HFFc6 (cell line): Measurements from ENCODE around the gene SLC13A2. TPM values are rescaled to one million over a fixed set of nuclear protein-coding genes. Genes with fewer than 3 reads are reported as not detected.

ENCODE experiments used
- DNase-seq: peaks from one replicate; pipeline ENCODE4 v3.0.0-alpha.2; 2018
- H3K27ac Mint-ChIP-seq: 2 replicates; pipeline ENCODE4 v1.8.0; 2020; ENCODE audit warnings: mild to moderate bottlenecking, mixed read lengths
- H3K27me3 Mint-ChIP-seq: 2 replicates; pipeline ENCODE4 v1.8.0; 2021; ENCODE audit warnings: mild to moderate bottlenecking, moderate library complexity, mixed read lengths; ENCODE audit not compliant: insufficient read depth
- H3K36me3 Mint-ChIP-seq: 2 replicates; pipeline ENCODE4 v1.8.0; 2021; ENCODE audit warnings: low read depth, mixed read lengths
- H3K4me1 Mint-ChIP-seq: 2 replicates; pipeline ENCODE4 v1.8.0; 2020; ENCODE audit warnings: low read depth, mixed read lengths
- H3K4me3 Mint-ChIP-seq: 2 replicates; pipeline ENCODE4 v1.8.0; 2020; ENCODE audit warnings: mild to moderate bottlenecking, moderate library complexity, mixed read lengths
- H3K9me3 Mint-ChIP-seq: 2 replicates; pipeline ENCODE4 v1.8.0; 2020; ENCODE audit warnings: mild to moderate bottlenecking, mixed read lengths
- total RNA-seq, 6 experiments: library from RNA; stranded (reverse); fragmentation: NEBNext Ultra II Directional; extraction: Animal tissue kit (Norgen Biotek cat#: 25700); gene quantifications; 2 replicates in 1 of 6; 3 replicates in 5 of 6; pipeline ENCODE4 v1.2.3, GENCODE V29; 2021
- TF ChIP-seq, protein P1 (sequence below): fragments of 200-600 bp; sonication (generic); IDR thresholded peaks from 2 replicates; pipeline ENCODE4 v1.5.0; 2021; ENCODE audit warnings: antibody characterized with exemption, mild to moderate bottlenecking

SLC13A2 gene
- total RNA-seq, 6 experiments from 2014 or later, result 0.07 to 0.08 TPM; not detected in 4

DNA sequence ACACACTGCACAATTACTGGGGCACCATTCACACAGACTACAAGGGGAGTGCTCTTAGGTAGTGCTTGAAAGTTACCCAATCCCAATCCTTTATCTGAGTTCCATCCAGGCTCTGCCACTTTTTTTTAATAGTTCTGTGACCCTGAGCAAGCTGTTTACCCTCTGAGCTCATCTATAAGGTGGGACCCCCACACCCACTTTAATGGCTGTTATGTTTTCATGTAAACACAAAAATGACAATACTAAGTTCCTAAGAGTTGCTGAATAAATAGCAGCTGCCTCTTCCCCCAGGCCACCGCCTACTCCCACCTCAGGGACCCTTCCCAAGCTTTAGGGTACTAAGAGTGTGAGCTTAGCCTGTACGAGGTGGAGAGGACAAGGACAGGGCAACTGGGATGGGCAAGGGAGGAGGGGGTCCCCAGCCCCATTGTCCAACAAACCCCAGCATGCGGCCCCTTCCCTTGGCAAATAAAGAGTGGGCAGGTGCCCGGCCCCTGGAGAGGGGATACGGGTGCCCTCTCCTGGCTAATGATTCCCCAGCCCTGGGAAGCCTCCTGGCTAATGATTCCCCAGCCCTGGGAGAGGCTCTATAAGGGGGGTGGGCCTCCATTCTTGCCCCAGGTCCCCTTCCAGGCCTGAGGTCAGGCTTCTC is 14.6 kb downstream of the SLC13A2 start:
- peaks cover 36% of the 10 kb centered on the region for H3K27me3 Mint-ChIP-seq
- no peak overlapping the region for H3K4me3 Mint-ChIP-seq
- H3K27ac Mint-ChIP-seq, result no peak overlapping the region
- no peaks in the 10 kb centered on the region for H3K9me3 Mint-ChIP-seq
- H3K4me1 Mint-ChIP-seq, result peaks cover 6% of the 10 kb centered on the region
- TF ChIP-seq, protein P1, sequence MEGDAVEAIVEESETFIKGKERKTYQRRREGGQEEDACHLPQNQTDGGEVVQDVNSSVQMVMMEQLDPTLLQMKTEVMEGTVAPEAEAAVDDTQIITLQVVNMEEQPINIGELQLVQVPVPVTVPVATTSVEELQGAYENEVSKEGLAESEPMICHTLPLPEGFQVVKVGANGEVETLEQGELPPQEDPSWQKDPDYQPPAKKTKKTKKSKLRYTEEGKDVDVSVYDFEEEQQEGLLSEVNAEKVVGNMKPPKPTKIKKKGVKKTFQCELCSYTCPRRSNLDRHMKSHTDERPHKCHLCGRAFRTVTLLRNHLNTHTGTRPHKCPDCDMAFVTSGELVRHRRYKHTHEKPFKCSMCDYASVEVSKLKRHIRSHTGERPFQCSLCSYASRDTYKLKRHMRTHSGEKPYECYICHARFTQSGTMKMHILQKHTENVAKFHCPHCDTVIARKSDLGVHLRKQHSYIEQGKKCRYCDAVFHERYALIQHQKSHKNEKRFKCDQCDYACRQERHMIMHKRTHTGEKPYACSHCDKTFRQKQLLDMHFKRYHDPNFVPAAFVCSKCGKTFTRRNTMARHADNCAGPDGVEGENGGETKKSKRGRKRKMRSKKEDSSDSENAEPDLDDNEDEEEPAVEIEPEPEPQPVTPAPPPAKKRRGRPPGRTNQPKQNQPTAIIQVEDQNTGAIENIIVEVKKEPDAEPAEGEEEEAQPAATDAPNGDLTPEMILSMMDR, result no peak
- DNase-seq, result no peak
- H3K36me3 Mint-ChIP-seq, result no peaks in the 10 kb centered on the region

DNA sequence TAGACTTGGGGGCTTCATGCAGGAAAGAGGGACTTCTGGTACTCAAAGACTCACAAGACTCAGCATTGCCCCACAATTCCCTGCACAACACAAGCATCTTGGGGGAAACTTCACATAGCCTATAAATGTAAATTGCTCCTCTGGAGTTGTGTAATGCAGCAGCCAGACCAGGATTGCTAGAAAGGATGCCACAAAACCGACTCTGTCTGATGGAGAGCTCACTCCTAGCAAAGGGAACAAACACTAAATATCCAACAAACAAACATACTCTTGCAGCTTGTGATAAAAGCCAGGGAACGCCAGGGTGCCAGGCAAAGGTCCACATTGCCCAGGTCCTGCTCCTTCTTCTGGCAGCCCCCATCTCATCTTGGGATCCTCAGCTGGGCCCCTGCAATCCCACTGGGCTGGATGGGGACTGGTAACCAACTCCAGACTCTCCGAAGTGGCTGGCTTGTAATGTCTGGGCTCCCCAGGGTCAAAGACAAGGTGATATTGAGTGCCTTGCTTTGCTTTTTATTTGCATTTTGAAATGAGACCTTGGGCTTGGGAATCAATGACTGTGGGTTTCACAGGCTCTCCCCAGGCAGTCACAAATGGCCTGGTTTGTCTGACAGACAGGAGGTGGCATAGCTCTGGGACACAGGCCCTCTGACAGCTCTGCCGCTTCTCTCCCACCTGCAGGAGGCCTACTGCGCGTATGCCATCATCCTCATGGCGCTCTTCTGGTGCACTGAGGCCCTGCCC is 15.3 kb downstream of the SLC13A2 start:
- TF ChIP-seq, protein P1, result no peak
- no peak for DNase-seq
- no peaks in the 10 kb centered on the region for H3K36me3 Mint-ChIP-seq
- no peak overlapping the region for H3K27ac Mint-ChIP-seq
- peaks cover 36% of the 10 kb centered on the region for H3K27me3 Mint-ChIP-seq
- H3K9me3 Mint-ChIP-seq, result no peaks in the 10 kb centered on the region
- H3K4me3 Mint-ChIP-seq, result no peak overlapping the region
- peaks cover 13% of the 10 kb centered on the region for H3K4me1 Mint-ChIP-seq

DNA sequence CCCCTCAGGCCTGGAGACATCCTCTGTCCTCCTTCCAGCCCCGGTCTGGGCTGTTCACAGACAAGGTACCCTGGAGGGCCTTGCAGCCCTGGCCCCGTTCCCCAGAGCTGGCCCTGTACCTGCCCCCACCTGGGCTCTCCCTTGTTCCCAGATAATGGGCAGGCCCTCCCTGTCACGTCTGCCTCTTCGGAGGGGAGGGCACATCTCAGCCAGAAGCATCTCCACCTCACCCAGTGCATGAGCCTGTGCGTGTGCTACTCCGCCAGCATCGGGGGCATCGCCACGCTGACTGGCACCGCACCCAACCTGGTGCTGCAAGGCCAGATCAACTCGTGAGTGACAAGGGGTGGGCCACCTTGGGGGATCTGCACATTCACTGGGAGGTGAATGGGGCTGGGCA is 17.8 kb downstream of the SLC13A2 start:
- Mint-ChIP-seq H3K27ac (no peak overlapping the region), H3K9me3 (no peaks in the 10 kb centered on the region), H3K36me3 (no peaks in the 10 kb centered on the region), H3K4me1 (peaks cover 14% of the 10 kb centered on the region), H3K27me3 (peaks cover 31% of the 10 kb centered on the region), H3K4me3 (no peak overlapping the region)
- no peak for DNase-seq
- TF ChIP-seq, protein P1, result no peak

DNA sequence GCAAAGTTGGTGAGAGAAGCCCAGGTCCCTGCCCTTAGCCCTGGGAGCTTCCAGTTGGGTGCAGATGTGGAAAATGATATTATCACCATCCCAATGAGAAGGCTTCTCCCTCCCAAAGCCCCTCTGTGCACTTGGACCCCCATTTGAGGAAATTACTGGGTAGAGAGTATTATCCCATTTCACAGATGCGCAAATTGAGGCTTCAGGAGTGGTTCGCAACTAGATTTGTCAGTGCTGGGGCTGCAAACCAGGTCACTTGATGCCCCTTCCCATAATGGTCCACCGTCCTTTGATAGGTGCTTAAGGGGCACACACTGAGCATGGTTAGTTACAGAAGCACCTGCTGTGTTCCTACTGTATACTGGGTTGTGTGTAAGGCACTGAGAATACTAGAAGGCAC is 18.4 kb downstream of the SLC13A2 start:
- DNase-seq, result no peak
- H3K9me3 Mint-ChIP-seq, result no peaks in the 10 kb centered on the region
- H3K27ac Mint-ChIP-seq, result no peak overlapping the region
- H3K27me3 Mint-ChIP-seq, result peaks cover 33% of the 10 kb centered on the region
- no peak overlapping the region for H3K4me3 Mint-ChIP-seq
- TF ChIP-seq, protein P1, result no peak
- H3K36me3 Mint-ChIP-seq, result no peaks in the 10 kb centered on the region
- peaks cover 14% of the 10 kb centered on the region for H3K4me1 Mint-ChIP-seq

DNA sequence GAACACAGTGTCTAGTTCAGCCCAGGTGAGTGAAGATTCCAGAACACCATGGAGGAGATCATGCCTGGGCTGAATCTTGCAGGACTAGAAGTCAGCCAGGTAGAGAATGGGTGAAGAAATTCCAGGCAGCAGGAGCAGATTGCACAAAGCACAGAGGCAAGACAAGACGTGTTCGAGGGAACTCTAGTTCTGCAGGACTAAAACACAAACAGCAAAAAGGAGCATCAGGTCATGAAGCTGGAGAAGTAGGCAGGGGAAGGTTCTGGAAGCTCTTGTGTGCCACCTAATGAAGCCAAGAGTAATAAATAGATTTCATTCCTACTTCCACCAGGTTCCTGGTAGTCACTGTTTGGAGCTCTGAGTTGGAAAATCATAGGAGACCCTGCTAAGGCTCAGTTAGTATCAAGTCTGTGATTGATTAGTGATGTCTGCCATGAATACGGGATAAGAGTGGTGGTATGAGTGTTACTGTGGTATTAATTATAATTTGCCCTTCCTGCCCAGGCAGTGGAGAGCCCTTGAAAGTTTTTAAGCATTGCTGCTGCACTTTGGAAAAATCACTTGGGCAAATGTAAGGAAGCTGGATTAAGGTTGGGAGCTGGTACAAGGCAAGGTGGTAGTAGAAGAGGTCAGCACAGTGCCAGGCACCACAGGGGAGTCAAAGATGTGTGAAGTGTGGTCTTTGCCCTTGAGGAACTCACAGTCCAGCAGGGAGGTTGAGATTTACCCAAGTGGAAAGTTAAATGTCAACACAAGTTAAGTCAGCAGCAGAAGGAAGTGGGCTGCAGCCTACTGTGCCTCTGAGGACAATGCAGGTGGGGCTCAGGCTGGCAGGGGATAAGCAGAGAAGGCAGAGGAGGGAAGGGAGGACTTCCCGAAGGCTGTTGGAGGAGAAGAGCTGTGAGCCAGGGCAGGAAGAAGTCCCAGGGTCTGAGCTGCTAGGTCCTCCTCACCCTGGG is 19.2 kb downstream of the SLC13A2 start:
- H3K27ac Mint-ChIP-seq, result no peak overlapping the region
- H3K4me3 Mint-ChIP-seq, result no peak overlapping the region
- DNase-seq, result peak; percentile 3
- H3K36me3 Mint-ChIP-seq, result no peaks in the 10 kb centered on the region
- TF ChIP-seq, protein P1, result no peak
- H3K27me3 Mint-ChIP-seq, result peaks cover 30% of the 10 kb centered on the region
- H3K4me1 Mint-ChIP-seq, result peaks cover 14% of the 10 kb centered on the region
- no peaks in the 10 kb centered on the region for H3K9me3 Mint-ChIP-seq
